ENCODE data around the gene PDE7B. TPM values are rescaled to one million over a fixed set of nuclear protein-coding genes. Genes with fewer than 3 reads are reported as not detected.
A peak's percentile ranks its signal among the peaks of the same experiment; 100 is the strongest.

The PDE7B gene
- total and polyA plus RNA-seq, 2 of the 4 experiments (the other 2 are of a cell fraction): 7.8 to 12.4 TPM

- CTCF ChIA-PET: no interaction called here
- no TSS peak for BruUV-seq (replicated peaks)
- H3K18ac ChIP-seq (ENCODE audit: low read depth, low read length): no peak overlapping the region
These were observed 267.3 kb downstream of the PDE7B start for GRCh38 chr6:136118787-136119186.

More at GRCh38 chr6:136118787-136119186, 267.3 kb downstream of the PDE7B start:
- dilution Hi-C loops (cut with HindIII; ENCODE audit: low sequenced_read_pairs, unreplicated experiment) (no loop called here), intact Hi-C loops (cut with micrococcal nuclease) (no loop called here), in situ Hi-C loops (cut with MboI; ENCODE audit: low sequenced_read_pairs) (no loop called here)
- no peak overlapping the region for H2BK5ac ChIP-seq (ENCODE audit: low read depth, low read length, poor library complexity, severe bottlenecking)
- no peak overlapping the region for H3K14ac ChIP-seq (replicated peaks; ENCODE audit: low read depth, low read length)
- H2AK5ac ChIP-seq (ENCODE audit: low read depth, low read length): no peak overlapping the region
- H4K8ac ChIP-seq (ENCODE audit: low read depth in 2 of 2, low read length in 2 of 2): no peak overlapping the region
- no peak overlapping the region for H2BK120ac ChIP-seq (ENCODE audit: low read depth, low read length)
- H4K5ac ChIP-seq (ENCODE audit: low read depth, low read length): peak overlapping the region; percentile 68; the same call in 1 of the 2 replicates
- no peak overlapping the region; the same call in 1 of the 2 replicates for H3K23ac ChIP-seq (ENCODE audit: low read depth, low read length)
- DNase-seq (no peak), ATAC-seq (ENCODE audit: low read depth) (no peak)
- H3K4me1 ChIP-seq (ENCODE audit: control insufficient read depth, insufficient read depth, low read length): peaks cover 13% of the 10 kb centered on the region
- no peak overlapping the region for H3K4me2 ChIP-seq (ENCODE audit: low read depth, low read length)
- H3K9me3 ChIP-seq (ENCODE audit: control insufficient read depth, insufficient read depth, low read length): no peaks in the 10 kb centered on the region
- no peak overlapping the region for H3K27ac ChIP-seq (ENCODE audit: insufficient read depth, low read length)
- H2BK15ac ChIP-seq (ENCODE audit: low read depth, low read length): no peak overlapping the region
- POLR2A ChIA-PET (ENCODE audit: unreplicated experiment): no interaction called here
- H3K9ac ChIP-seq (ENCODE audit: low read depth, low read length): no peak overlapping the region
- 0 out of 2 replicates have a peak overlapping the region, but pooled peaks have one; percentile 7 for H3K4ac ChIP-seq (ENCODE audit: low read depth, low read length)
- H2AK9ac ChIP-seq (replicated peaks; ENCODE audit: low read depth, low read length, poor library complexity): no peak overlapping the region
- 100% methylated on average over 1 of the region's 6 CpGs; no CpG with 5 or more reads in 1 of the 2 experiments for WGBS, 2 experiments (ENCODE audit: extremely low coverage in 2 of 2, insufficient read length in 1 of 2)
- H3K79me1 ChIP-seq (ENCODE audit: low read depth in 1 of 2, low read length in 2 of 2): peaks cover 32 to 46% of the 10 kb centered on the region in 2 experiments
- no peak overlapping the region for H4K91ac ChIP-seq (ENCODE audit: insufficient read depth, low read depth, low read length)
- H3K27me3 ChIP-seq (ENCODE audit: control insufficient read depth, insufficient read depth, low read length): no peaks in the 10 kb centered on the region
- H4K20me1 ChIP-seq (ENCODE audit: insufficient read depth, low read length): no peaks in the 10 kb centered on the region
- H3K56ac ChIP-seq (ENCODE audit: extremely low read depth, insufficient read depth, low read length): no peak overlapping the region
- peaks cover 9% of the 10 kb centered on the region; the same call in 1 of the 2 replicates for H3K9me1 ChIP-seq (ENCODE audit: insufficient read depth, low read length)
- no peak for TF ChIP-seq POLR2A (IDR thresholded peaks at IDR 0.05; ENCODE audit: low read depth, low read length)
- TF ChIP-seq CEBPB (IDR thresholded peaks at IDR 0.05; ENCODE audit: low read depth, low read length): no peak
- no peak for TF ChIP-seq MAZ (IDR thresholded peaks at IDR 0.05; ENCODE audit: borderline replicate concordance, low read depth, low read length)
- TF ChIP-seq SMC3 (IDR thresholded peaks at IDR 0.05; ENCODE audit: low read depth, low read length): no peak
- TF ChIP-seq BHLHE40 (IDR thresholded peaks at IDR 0.05; ENCODE audit: low read depth, low read length): no peak
- TF ChIP-seq USF2 (IDR thresholded peaks at IDR 0.05; ENCODE audit: low read depth, low read length): no peak
- no peak for TF ChIP-seq FOS (IDR thresholded peaks at IDR 0.05; ENCODE audit: low read depth, low read length)
- TF ChIP-seq NFE2L2 (IDR thresholded peaks at IDR 0.05; ENCODE audit: low read depth, low read length): no peak
- no peak for TF ChIP-seq CTCF (conservative IDR thresholded peaks at IDR 0.05; ENCODE audit: low read depth, low read length)
- no peak for TF ChIP-seq RCOR1 (IDR thresholded peaks at IDR 0.05; ENCODE audit: insufficient replicate concordance, low read length)
- no peak for TF ChIP-seq CHD1 (IDR thresholded peaks at IDR 0.05; ENCODE audit: low read depth, low read length)
- no peak overlapping the region for H2AFZ ChIP-seq (replicated peaks; ENCODE audit: low read length, poor library complexity)
- H3K36me3 ChIP-seq (ENCODE audit: control insufficient read depth, insufficient read depth, low read length): peaks cover 20% of the 10 kb centered on the region
- no peak overlapping the region for H2BK20ac ChIP-seq (ENCODE audit: low read depth, low read length)
- no peak overlapping the region for H3K4me3 ChIP-seq (ENCODE audit: insufficient read depth, low read depth, low read length)
